ENCODE measurements around the gene MGAM2. TPM values are rescaled to one million over a fixed set of nuclear protein-coding genes. Genes with fewer than 3 reads are reported as not detected.

The MGAM2 gene
- total RNA-seq, 1 donor from 2014 or later: under 0.01 TPM

GRCh38 chr7:142150356-142150755, 38.8 kb downstream of the MGAM2 start:
- Histone ChIP-seq H3K4me3 (ENCODE audit: low read depth, low read length) (no peak overlapping the region), H3K27me3 (ENCODE audit: control insufficient read depth, insufficient read depth, low read length) (no peaks in the 10 kb centered on the region), H3K36me3 (ENCODE audit: control insufficient read depth, insufficient read depth, low read length) (no peaks in the 10 kb centered on the region)
- no peak for TF ChIP-seq CTCF (IDR thresholded peaks at IDR 0.05; ENCODE audit: insufficient read depth, low read length, poor library complexity, severe bottlenecking)
- DNase-seq (ENCODE audit: low read depth): no peak

- Histone ChIP-seq H3K4me3 (ENCODE audit: low read depth, low read length) (no peak overlapping the region), H3K36me3 (ENCODE audit: control insufficient read depth, insufficient read depth, low read length) (no peaks in the 10 kb centered on the region), H3K27me3 (ENCODE audit: control insufficient read depth, insufficient read depth, low read length) (no peaks in the 10 kb centered on the region)
- DNase-seq (ENCODE audit: low read depth): no peak
- no peak for TF ChIP-seq CTCF (IDR thresholded peaks at IDR 0.05; ENCODE audit: insufficient read depth, low read length, poor library complexity, severe bottlenecking)
Measured at GRCh38 chr7:142150869-142151268, 39.4 kb downstream of the MGAM2 start.

GRCh38 chr7:142152076-142152475, 40.6 kb downstream of the MGAM2 start:
- DNase-seq (ENCODE audit: low read depth): no peak
- H3K36me3 ChIP-seq (ENCODE audit: control insufficient read depth, insufficient read depth, low read length): no peaks in the 10 kb centered on the region
- H3K27me3 ChIP-seq (ENCODE audit: control insufficient read depth, insufficient read depth, low read length): no peaks in the 10 kb centered on the region
- TF ChIP-seq CTCF (IDR thresholded peaks at IDR 0.05; ENCODE audit: insufficient read depth, low read length, poor library complexity, severe bottlenecking): no peak
- H3K4me3 ChIP-seq (ENCODE audit: low read depth, low read length): no peak overlapping the region

GRCh38 chr7:142153400-142153799, 41.9 kb downstream of the MGAM2 start:
- peak; percentile 54 for TF ChIP-seq CTCF (IDR thresholded peaks at IDR 0.05; ENCODE audit: insufficient read depth, low read length, poor library complexity, severe bottlenecking)
- Histone ChIP-seq H3K27me3 (ENCODE audit: control insufficient read depth, insufficient read depth, low read length) (no peaks in the 10 kb centered on the region), H3K36me3 (ENCODE audit: control insufficient read depth, insufficient read depth, low read length) (no peaks in the 10 kb centered on the region), H3K4me3 (ENCODE audit: low read depth, low read length) (no peak overlapping the region)
- DNase-seq (ENCODE audit: low read depth): no peak

- DNase-seq (ENCODE audit: low read depth): no peak
- no peak for TF ChIP-seq CTCF (IDR thresholded peaks at IDR 0.05; ENCODE audit: insufficient read depth, low read length, poor library complexity, severe bottlenecking)
Measured at GRCh38 chr7:142158736-142159496, 47.4 kb downstream of the MGAM2 start.

GRCh38 chr7:142161921-142162320, 50.4 kb downstream of the MGAM2 start:
- Histone ChIP-seq H3K36me3 (ENCODE audit: control insufficient read depth, insufficient read depth, low read length) (no peaks in the 10 kb centered on the region), H3K27me3 (ENCODE audit: control insufficient read depth, insufficient read depth, low read length) (no peaks in the 10 kb centered on the region), H3K4me3 (ENCODE audit: low read depth, low read length) (no peak overlapping the region)
- TF ChIP-seq CTCF (IDR thresholded peaks at IDR 0.05; ENCODE audit: insufficient read depth, low read length, poor library complexity, severe bottlenecking): no peak
- DNase-seq (ENCODE audit: low read depth): no peak

More at GRCh38 chr7:142158736-142159496, 47.4 kb downstream of the MGAM2 start:
- Histone ChIP-seq H3K36me3 (ENCODE audit: control insufficient read depth, insufficient read depth, low read length) (no peaks in the 10 kb centered on the region), H3K4me3 (ENCODE audit: low read depth, low read length) (no peak overlapping the region), H3K27me3 (ENCODE audit: control insufficient read depth, insufficient read depth, low read length) (no peaks in the 10 kb centered on the region)
